ENCODE results near the gene LRR1. TPM values are rescaled to one million over a fixed set of nuclear protein-coding genes. Genes with fewer than 3 reads are reported as not detected.
"Not testable (repeated sequence)": the region's sequence is repeated elsewhere in the genome, so short reads cannot be mapped to it uniquely, and the experiment has no call there.

Gene LRR1
- total RNA-seq, 3 donors from 2014 or later = 37.1 to 43.2 (median 42.2) TPM

GRCh38 chr14:49633640-49634546 lies 35.2 kb downstream of the LRR1 start:
- no peaks in the 10 kb centered on the region for H3K27me3 Mint-ChIP-seq (ENCODE audit: low read depth)
- peak; percentile 84 to 86 for ATAC-seq
- H3K4me1 Mint-ChIP-seq (ENCODE audit: low read depth) = peaks cover 40% of the 10 kb centered on the region
- peak; percentile 93 for DNase-seq
- H3K36me3 Mint-ChIP-seq (ENCODE audit: insufficient read depth) = peaks cover 19% of the 10 kb centered on the region
- H3K9me3 Mint-ChIP-seq = no peaks in the 10 kb centered on the region
- H3K4me3 Mint-ChIP-seq = peak overlapping the region; percentile 96

GRCh38 chr14:49634547-49635334 lies 36.0 kb downstream of the LRR1 start, which contains the start of gene DNAAF2:
TSS of gene DNAAF2 (minus strand) at chr14:49635244. CDS start at chr14:49635149, 95 bp downstream.
- Mint-ChIP-seq H3K27me3 (ENCODE audit: low read depth) (no peaks in the 10 kb centered on the region), H3K36me3 (ENCODE audit: insufficient read depth) (peaks cover 23% of the 10 kb centered on the region), H3K9me3 (no peaks in the 10 kb centered on the region), H3K4me3 (peak within 1 kb of the TSS; percentile 96), H3K4me1 (ENCODE audit: low read depth) (peaks cover 45% of the 10 kb centered on the region)
- ATAC-seq (peak; percentile 46 to 47), DNase-seq (peak; percentile 55)

- Mint-ChIP-seq H3K27me3 (ENCODE audit: low read depth) (no peaks in the 10 kb centered on the region), H3K9me3 (no peaks in the 10 kb centered on the region), H3K4me3 (peak overlapping the region; percentile 96), H3K4me1 (ENCODE audit: low read depth) (peaks cover 54% of the 10 kb centered on the region), H3K36me3 (ENCODE audit: insufficient read depth) (peaks cover 27% of the 10 kb centered on the region)
- ATAC-seq = no peak
- DNase-seq = no peak
Measured at GRCh38 chr14:49636866-49637265, 38.1 kb downstream of the LRR1 start.

GRCh38 chr14:49637534-49638078 lies 38.9 kb downstream of the LRR1 start:
- no peaks in the 10 kb centered on the region for H3K27me3 Mint-ChIP-seq (ENCODE audit: low read depth)
- peak overlapping the region; percentile 47 for H3K4me3 Mint-ChIP-seq
- H3K9me3 Mint-ChIP-seq = no peaks in the 10 kb centered on the region
- peaks cover 33% of the 10 kb centered on the region for H3K36me3 Mint-ChIP-seq (ENCODE audit: insufficient read depth)
- ATAC-seq (no peak), DNase-seq (no peak)
- peaks cover 59% of the 10 kb centered on the region for H3K4me1 Mint-ChIP-seq (ENCODE audit: low read depth)

- no peak for DNase-seq
- H3K4me1 Mint-ChIP-seq (ENCODE audit: low read depth) = peaks cover 62% of the 10 kb centered on the region
Measured at GRCh38 chr14:49640540-49641417, 42.0 kb downstream of the LRR1 start.

GRCh38 chr14:49641697-49642129 lies 43.0 kb downstream of the LRR1 start:
- Mint-ChIP-seq H3K27me3 (ENCODE audit: low read depth) (no peaks in the 10 kb centered on the region), H3K4me1 (ENCODE audit: low read depth) (peaks cover 56% of the 10 kb centered on the region), H3K9me3 (no peaks in the 10 kb centered on the region), H3K36me3 (ENCODE audit: insufficient read depth) (peaks cover 35% of the 10 kb centered on the region), H3K4me3 (no peak overlapping the region)
- ATAC-seq (no peak), DNase-seq (no peak)

More at GRCh38 chr14:49640540-49641417, 42.0 kb downstream of the LRR1 start:
- peaks cover 38% of the 10 kb centered on the region for H3K36me3 Mint-ChIP-seq (ENCODE audit: insufficient read depth)
- H3K9me3 Mint-ChIP-seq = no peaks in the 10 kb centered on the region
- ATAC-seq = no peak
- no peaks in the 10 kb centered on the region for H3K27me3 Mint-ChIP-seq (ENCODE audit: low read depth)
- no peak overlapping the region for H3K4me3 Mint-ChIP-seq

GRCh38 chr14:49642163-49642562 lies 43.4 kb downstream of the LRR1 start:
- DNase-seq (no peak), ATAC-seq (no peak)
- Mint-ChIP-seq H3K4me1 (ENCODE audit: low read depth) (peaks cover 56% of the 10 kb centered on the region), H3K36me3 (ENCODE audit: insufficient read depth) (peaks cover 30% of the 10 kb centered on the region), H3K27me3 (ENCODE audit: low read depth) (no peaks in the 10 kb centered on the region), H3K9me3 (no peaks in the 10 kb centered on the region), H3K4me3 (no peak overlapping the region)

GRCh38 chr14:49653508-49653907 lies 54.8 kb downstream of the LRR1 start:
- no peaks in the 10 kb centered on the region for H3K27me3 Mint-ChIP-seq (ENCODE audit: low read depth)
- no peak for DNase-seq

GRCh38 chr14:49654511-49654910 lies 55.8 kb downstream of the LRR1 start:
- DNase-seq (no peak), ATAC-seq (no peak)
- H3K9me3 Mint-ChIP-seq = no peaks in the 10 kb centered on the region
- H3K4me1 Mint-ChIP-seq (ENCODE audit: low read depth) = peaks cover 2% of the 10 kb centered on the region
- H3K36me3 Mint-ChIP-seq (ENCODE audit: insufficient read depth) = peaks cover 4% of the 10 kb centered on the region
- no peaks in the 10 kb centered on the region for H3K27me3 Mint-ChIP-seq (ENCODE audit: low read depth)
- H3K4me3 Mint-ChIP-seq = no peak overlapping the region

More at GRCh38 chr14:49653508-49653907, 54.8 kb downstream of the LRR1 start:
- H3K4me3 Mint-ChIP-seq = no peak overlapping the region
- no peaks in the 10 kb centered on the region for H3K9me3 Mint-ChIP-seq
- peaks cover 2% of the 10 kb centered on the region for H3K4me1 Mint-ChIP-seq (ENCODE audit: low read depth)
- no peak for ATAC-seq
- H3K36me3 Mint-ChIP-seq (ENCODE audit: insufficient read depth) = peaks cover 4% of the 10 kb centered on the region

- H3K27me3 Mint-ChIP-seq (ENCODE audit: low read depth); ATAC-seq; DNase-seq; H3K4me1 Mint-ChIP-seq (ENCODE audit: low read depth); H3K36me3 Mint-ChIP-seq (ENCODE audit: insufficient read depth); H3K4me3 Mint-ChIP-seq; H3K9me3 Mint-ChIP-seq: not testable (repeated sequence)
Measured at GRCh38 chr14:49657500-49657899, 58.8 kb downstream of the LRR1 start.

GRCh38 chr14:49659526-49660455 lies 61.1 kb downstream of the LRR1 start:
- Mint-ChIP-seq H3K4me3 (no peak overlapping the region), H3K4me1 (ENCODE audit: low read depth) (no peaks in the 10 kb centered on the region), H3K27me3 (ENCODE audit: low read depth) (no peaks in the 10 kb centered on the region), H3K9me3 (no peaks in the 10 kb centered on the region), H3K36me3 (ENCODE audit: insufficient read depth) (no peaks in the 10 kb centered on the region)
- DNase-seq = no peak
- ATAC-seq = no peak
